Mucosa of descending colon (tissue), 3 donors: ENCODE results near the gene TMEM80. TPM values are rescaled to one million over a fixed set of nuclear protein-coding genes. Genes with fewer than 3 reads are reported as not detected.

Source experiments
- ATAC-seq: fragments of 200-7000 bp; cut with Tn5 transposase; one replicate; pipeline ENCODE4 v1.9.1; 2020; ENCODE audit warnings: mild to moderate bottlenecking, moderate library complexity
- DNase-seq, 3 donors: peaks; one replicate each; pipeline ENCODE4 v3.0.0-alpha.2; 2020
- H3K36me3 ChIP-seq: fragments of 200-600 bp; one replicate; pipeline ENCODE4 v1.8.0; 2021; ENCODE audit warnings: low read depth, mild to moderate bottlenecking
- H3K4me1 ChIP-seq: fragments of 200-600 bp; one replicate; pipeline ENCODE4 v1.8.0; 2021; ENCODE audit warnings: low read depth, mild to moderate bottlenecking
- H3K4me3 ChIP-seq: fragments of 200-600 bp; one replicate; pipeline ENCODE4 v1.8.0; 2021; ENCODE audit warnings: mild to moderate bottlenecking
- H3K9me3 ChIP-seq: fragments of 200-600 bp; one replicate; pipeline ENCODE4 v1.8.0; 2021; ENCODE audit warnings: mild to moderate bottlenecking
- CTCF ChIP-seq: fragments of 200-600 bp; IDR thresholded peaks from one replicate; pipeline ENCODE4 v1.8.0; 2022; ENCODE audit warnings: antibody characterized with exemption, mild to moderate bottlenecking
- intact Hi-C, 2 donors: fragments of 100-400 bp; cut with DNase I in 1 of 2; cut with micrococcal nuclease in 1 of 2; formaldehyde crosslinking; loops; one replicate each; pipeline versions ENCODE4 v1.11.0 to v1.11.1; 2022; cut with DNase I, micrococcal nuclease
- total RNA-seq, 3 donors: library from RNA; stranded (reverse); fragmentation: NEBNext Ultra II Directional in 2 of 3; extraction: Animal tissue kit (Norgen Biotek cat#: 25700) in 2 of 3; gene quantifications; one replicate each; pipeline versions ENCODE4 v1.2.1 to v1.2.4, GENCODE V29; 2021 to 2023
- donor health status: DM: no; HTN: no; CAD: no; lungs with moderate emphysema.
- donor health status: DM: no; HTN: no; CAD: no.
- donor health status: DM: no; HTN: yes; CAD: no.

TMEM80 gene
- total RNA-seq, 3 donors from 2014 or later, result 31.6 to 43.1 (median 38.0) TPM

GRCh38 chr11:680476-680875, 15.1 kb upstream of the TMEM80 start:
- Histone ChIP-seq H3K4me3 (no peak overlapping the region), H3K4me1 (no peaks in the 10 kb centered on the region), H3K9me3 (no peaks in the 10 kb centered on the region), H3K36me3 (no peaks in the 10 kb centered on the region)
- TF ChIP-seq CTCF, result no peak
- DNase-seq, result peak in 1 of 3 donors; percentile 24
- ATAC-seq, result no peak
- intact Hi-C loops, result no loop called here

GRCh38 chr11:680970-681369, 14.6 kb upstream of the TMEM80 start:
- H3K4me1 ChIP-seq, result no peaks in the 10 kb centered on the region
- TF ChIP-seq CTCF, result no peak
- intact Hi-C loops, result no loop called here
- no peaks in the 10 kb centered on the region for H3K36me3 ChIP-seq
- no peaks in the 10 kb centered on the region for H3K9me3 ChIP-seq
- ATAC-seq (no peak), DNase-seq (no peak)
- H3K4me3 ChIP-seq, result no peak overlapping the region

- no peak for TF ChIP-seq CTCF
- no peak overlapping the region for H3K4me3 ChIP-seq
- H3K4me1 ChIP-seq, result peaks cover 8% of the 10 kb centered on the region
- DNase-seq (peak in 1 of 3 donors; percentile 43), ATAC-seq (no peak)
- intact Hi-C loops, result no loop called here
- no peaks in the 10 kb centered on the region for H3K9me3 ChIP-seq
- H3K36me3 ChIP-seq, result no peaks in the 10 kb centered on the region
These were observed 9.0 kb upstream of the TMEM80 start for GRCh38 chr11:686451-687243.

- peak in 1 of 3 donors; percentile 27 for DNase-seq
- TF ChIP-seq CTCF, result no peak
- intact Hi-C loops, result no loop called here
- Histone ChIP-seq H3K36me3 (no peaks in the 10 kb centered on the region), H3K9me3 (no peaks in the 10 kb centered on the region), H3K4me3 (no peak overlapping the region), H3K4me1 (peaks cover 12% of the 10 kb centered on the region)
- no peak for ATAC-seq
These were observed 7.9 kb upstream of the TMEM80 start for GRCh38 chr11:687751-688150.

GRCh38 chr11:688681-689080, 6.9 kb upstream of the TMEM80 start:
- no peak for ATAC-seq
- no peaks in the 10 kb centered on the region for H3K36me3 ChIP-seq
- TF ChIP-seq CTCF, result no peak
- no peak overlapping the region for H3K4me3 ChIP-seq
- intact Hi-C loops, result no loop called here
- DNase-seq, result peak in 1 of 3 donors; percentile 40
- H3K9me3 ChIP-seq, result no peaks in the 10 kb centered on the region
- H3K4me1 ChIP-seq, result peaks cover 18% of the 10 kb centered on the region
